Mesodermal cell (in vitro differentiated cells): Measurements from ENCODE around the gene WDR4.
"Not testable (repeated sequence)": the region's sequence is repeated elsewhere in the genome, so short reads cannot be mapped to it uniquely, and the experiment has no call there.

ENCODE experiments used
- H3K27ac ChIP-seq: 2 replicates; pipeline ENCODE4 v1.7.0; 2013; ENCODE audit warnings: mild to moderate bottlenecking, low read depth, low read length, moderate library complexity; ENCODE audit not compliant: severe bottlenecking
- H3K36me3 ChIP-seq: 2 replicates; pipeline ENCODE4 v1.7.1; 2013; ENCODE audit warnings: mild to moderate bottlenecking, low read length, moderate library complexity; ENCODE audit not compliant: control insufficient read depth, insufficient read depth
- H3K4me1 ChIP-seq: one replicate; pipeline ENCODE4 v1.7.1; 2013; ENCODE audit warnings: mild to moderate bottlenecking, low read length; ENCODE audit not compliant: insufficient read depth, control insufficient read depth, poor library complexity, severe bottlenecking
- H3K4me3 ChIP-seq: 2 replicates; pipeline ENCODE4 v1.7.0; 2013; ENCODE audit warnings: low read length, control low read depth, mild to moderate bottlenecking; ENCODE audit not compliant: insufficient read depth, poor library complexity, severe bottlenecking; ENCODE audit errors: extremely low read depth
- H3K9me3 ChIP-seq: 2 replicates; pipeline ENCODE4 v1.7.1; 2013; ENCODE audit warnings: mild to moderate bottlenecking, low read length, moderate library complexity; ENCODE audit not compliant: control insufficient read depth
- WGBS, 2 experiments: methylation state at CpG; one replicate each; pipeline ENCODE4 v1.1.5; 2013; ENCODE audit warnings: missing lambda C conversion rate in 2 of 2; ENCODE audit not compliant: insufficient coverage in 2 of 2; 5-methylcytosine and 5-hydroxymethylcytosine counted together

The WDR4 gene

DNA sequence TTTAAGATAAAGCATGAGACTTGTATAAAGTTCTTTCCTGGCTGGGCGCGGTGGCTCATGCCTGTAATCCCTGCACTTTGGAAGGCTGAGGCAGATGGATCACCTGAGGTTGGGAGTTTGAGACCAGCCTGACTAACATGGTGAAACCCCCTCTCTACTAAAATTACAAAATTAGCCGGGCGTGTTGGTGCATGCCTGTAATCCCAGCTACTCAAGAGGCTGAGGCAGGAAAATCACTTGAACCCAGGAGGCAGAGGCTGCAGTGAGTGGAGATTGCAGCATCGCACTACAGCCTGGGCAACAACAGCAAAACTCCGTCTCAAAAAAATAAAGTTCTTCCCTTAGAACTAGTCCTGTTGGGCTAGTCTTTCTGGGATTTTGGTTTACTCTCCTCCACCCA, 32.6 kb upstream of the WDR4 start:
- H3K27ac ChIP-seq, H3K4me3 ChIP-seq, H3K9me3 ChIP-seq, H3K4me1 ChIP-seq: not testable (repeated sequence)
- peaks cover 51% of the 10 kb centered on the region for H3K36me3 ChIP-seq
- 84% methylated on average over 3 of the region's 6 CpGs; no CpG with 5 or more reads in 1 of the 2 experiments for WGBS, 2 experiments

DNA sequence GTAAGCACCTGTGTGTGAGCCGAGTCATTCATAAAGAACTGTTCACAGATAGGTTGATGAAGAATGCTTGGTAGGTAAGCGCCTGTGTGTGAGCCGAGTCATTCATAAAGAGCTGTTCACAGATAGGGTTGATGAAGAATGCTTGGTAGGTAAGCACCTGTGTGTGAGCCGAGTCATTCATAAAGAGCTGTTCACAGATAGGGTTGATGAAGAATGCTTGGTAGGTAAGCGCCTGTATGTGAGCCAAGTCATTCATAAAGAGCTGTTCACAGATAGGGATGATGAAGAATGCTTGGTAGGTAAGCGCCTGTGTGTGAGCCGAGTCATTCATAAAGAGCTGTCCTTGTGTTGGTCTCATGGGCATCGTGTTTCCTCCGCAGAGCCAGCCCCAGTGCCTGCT, 29.1 kb upstream of the WDR4 start:
- peaks cover 81% of the 10 kb centered on the region for H3K36me3 ChIP-seq
- not testable (repeated sequence) for H3K4me3 ChIP-seq, H3K4me1 ChIP-seq, H3K27ac ChIP-seq, H3K9me3 ChIP-seq
- 95 to 99% methylated on average over 9 of the region's 9 CpGs for WGBS, 2 experiments

DNA sequence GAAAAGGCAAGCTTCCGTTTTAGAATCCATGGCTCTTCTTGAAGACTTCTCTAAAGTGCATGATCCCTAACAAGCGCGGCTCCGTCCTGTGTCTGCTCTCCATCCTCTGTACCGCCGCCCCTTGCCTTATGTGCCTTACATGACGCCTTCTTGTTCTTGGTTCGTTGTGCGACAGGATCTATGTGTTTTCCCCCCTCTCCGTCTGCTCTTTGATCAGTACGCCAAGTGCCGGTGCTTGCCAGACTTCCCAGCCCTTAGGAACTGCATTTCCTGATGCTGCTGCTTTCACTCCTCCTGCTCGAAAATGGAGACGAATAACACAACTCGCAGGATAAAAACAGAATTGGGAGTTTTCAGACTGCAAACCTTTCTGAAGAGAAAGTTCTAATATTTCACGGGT, 26.9 kb upstream of the WDR4 start:
- H3K9me3 ChIP-seq: no peaks in the 10 kb centered on the region

DNA sequence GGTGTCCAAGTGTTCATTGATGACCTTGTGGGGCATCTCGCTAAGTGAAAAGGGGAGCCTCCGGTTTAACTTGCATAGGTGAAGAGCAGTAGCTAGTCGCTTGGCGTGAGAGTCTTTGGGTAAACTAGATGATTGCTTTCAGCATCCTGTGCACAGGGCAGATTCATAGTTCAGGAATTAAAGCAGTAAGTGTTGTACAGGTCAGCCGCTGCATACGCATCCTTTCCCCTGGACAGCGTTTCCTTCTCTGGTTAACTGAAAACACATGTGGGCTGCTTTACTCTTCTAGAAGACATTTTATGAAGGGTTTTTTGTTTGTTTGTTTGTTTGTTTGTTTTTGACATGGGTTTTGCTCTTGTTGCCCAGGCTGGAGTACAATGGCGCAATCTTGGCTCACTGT, 25.9 kb upstream of the WDR4 start:
- Histone ChIP-seq H3K4me3 (no peak overlapping the region), H3K36me3 (peaks cover 86% of the 10 kb centered on the region), H3K27ac (no peak overlapping the region), H3K9me3 (no peaks in the 10 kb centered on the region), H3K4me1 (no peaks in the 10 kb centered on the region)
- WGBS, 2 experiments: 96 to 97% methylated on average over 7 to 8 of the region's 8 CpGs

More for the DNA sequence above, 26.9 kb upstream of the WDR4 start:
- Histone ChIP-seq H3K27ac (no peak overlapping the region), H3K4me3 (no peak overlapping the region), H3K4me1 (no peaks in the 10 kb centered on the region), H3K36me3 (peaks cover 83% of the 10 kb centered on the region)
- 95 to 96% methylated on average over 16 of the region's 16 CpGs for WGBS, 2 experiments

DNA sequence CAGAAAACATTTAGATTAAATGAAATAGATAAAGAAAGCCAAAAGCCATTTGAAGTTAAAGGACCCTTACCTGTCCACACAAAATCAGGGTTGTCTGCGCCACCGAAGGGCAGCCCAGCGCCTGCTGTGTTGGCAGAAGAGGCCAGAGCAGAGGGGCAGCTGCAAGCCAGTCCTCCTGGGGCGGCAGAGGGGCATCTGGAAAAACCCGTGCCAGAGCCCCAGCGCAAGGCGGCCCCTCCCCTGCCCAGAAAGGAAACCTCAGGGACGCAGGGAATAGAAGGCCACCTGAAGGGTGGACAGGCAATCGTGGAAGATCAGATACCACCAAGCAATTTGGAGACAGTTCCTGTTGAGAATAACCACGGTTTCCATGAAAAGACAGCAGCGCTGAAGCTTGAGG, 24.5 kb upstream of the WDR4 start:
- Histone ChIP-seq H3K27ac (no peak overlapping the region), H3K36me3 (peaks cover 87% of the 10 kb centered on the region), H3K4me3 (no peak overlapping the region), H3K4me1 (no peaks in the 10 kb centered on the region), H3K9me3 (no peaks in the 10 kb centered on the region)
- 95 to 98% methylated on average over 8 to 11 of the region's 11 CpGs for WGBS, 2 experiments

DNA sequence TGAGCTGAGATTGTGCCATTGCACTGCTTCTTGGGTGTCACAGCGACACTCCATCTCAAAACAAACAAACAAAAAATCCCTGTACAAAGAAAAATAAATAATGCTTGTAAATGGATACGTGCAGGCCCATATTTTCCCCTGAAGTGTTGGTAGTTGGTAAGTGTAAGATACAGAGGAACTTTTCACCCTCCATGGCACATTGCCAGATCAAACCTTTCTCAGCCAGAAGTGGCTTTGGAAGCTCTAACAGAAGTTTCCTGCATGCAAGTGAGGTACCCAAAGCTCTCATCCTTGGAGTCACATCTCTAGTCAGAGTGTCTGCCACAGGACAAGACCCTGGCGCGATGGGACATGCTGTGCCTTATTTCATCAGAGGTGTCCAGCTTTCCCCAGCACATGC, 21.1 kb upstream of the WDR4 start:
- no peaks in the 10 kb centered on the region for H3K4me1 ChIP-seq
- H3K4me3 ChIP-seq: no peak overlapping the region
- H3K9me3 ChIP-seq: no peaks in the 10 kb centered on the region
- H3K27ac ChIP-seq: no peak overlapping the region
- H3K36me3 ChIP-seq: peaks cover 84% of the 10 kb centered on the region
- 89 to 100% methylated on average over 2 of the region's 4 CpGs for WGBS, 2 experiments

DNA sequence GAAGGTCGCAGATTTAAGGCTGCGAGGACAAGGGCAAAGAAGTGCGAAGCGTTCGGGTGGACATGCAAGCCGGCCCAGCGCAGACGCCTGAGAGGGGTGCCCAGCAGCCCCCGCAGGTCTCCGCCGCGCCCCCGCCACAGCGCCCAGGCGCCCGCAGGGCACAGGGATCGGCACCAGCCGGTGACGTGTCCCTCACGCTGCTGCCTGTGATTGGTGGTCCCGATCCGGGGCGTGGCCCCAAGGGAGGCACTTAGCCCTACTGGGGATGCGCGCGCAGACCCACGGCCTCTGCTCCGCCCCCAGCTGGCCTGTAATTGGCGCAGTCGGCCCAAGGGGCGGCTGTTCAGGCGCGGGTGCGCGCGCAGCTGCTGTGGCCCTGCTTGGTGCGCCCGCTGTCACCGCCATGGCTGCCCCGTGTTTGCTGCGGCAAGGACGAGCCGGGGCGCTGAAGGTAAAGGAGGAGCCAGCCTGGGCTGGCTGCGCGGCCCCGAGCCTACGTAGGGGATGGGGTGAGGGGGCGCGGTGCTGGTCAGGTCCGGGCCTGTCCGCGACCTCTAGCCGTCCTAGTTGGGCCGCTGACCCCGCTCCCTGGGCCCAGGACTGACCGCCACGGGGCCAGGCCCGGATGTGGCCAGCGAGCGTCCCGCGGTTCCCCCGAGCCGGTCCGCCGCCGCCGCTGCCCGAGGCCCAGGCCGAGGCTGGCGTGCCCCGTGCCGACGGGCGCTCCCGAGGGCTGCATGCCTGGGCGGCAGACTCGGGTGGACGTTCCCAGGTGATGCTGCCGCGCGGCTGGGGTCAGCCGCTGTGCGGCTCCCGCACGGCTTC, 13.8 kb upstream of the WDR4 start, which contains the start of gene NDUFV3:
TSS of gene NDUFV3 (plus strand) at position 379 of the 825 bp plus-strand sequence. CDS start at position 404, 25 bp downstream.
- no peaks in the 10 kb centered on the region for H3K4me1 ChIP-seq
- peak within 1 kb of the TSS; percentile 91 for H3K4me3 ChIP-seq
- 0% methylated on average over 61 to 79 of the region's 87 CpGs for WGBS, 2 experiments
- peak within 1 kb of the TSS; percentile 91 for H3K27ac ChIP-seq
- H3K9me3 ChIP-seq: no peaks in the 10 kb centered on the region
- peaks cover 21% of the 10 kb centered on the region for H3K36me3 ChIP-seq

DNA sequence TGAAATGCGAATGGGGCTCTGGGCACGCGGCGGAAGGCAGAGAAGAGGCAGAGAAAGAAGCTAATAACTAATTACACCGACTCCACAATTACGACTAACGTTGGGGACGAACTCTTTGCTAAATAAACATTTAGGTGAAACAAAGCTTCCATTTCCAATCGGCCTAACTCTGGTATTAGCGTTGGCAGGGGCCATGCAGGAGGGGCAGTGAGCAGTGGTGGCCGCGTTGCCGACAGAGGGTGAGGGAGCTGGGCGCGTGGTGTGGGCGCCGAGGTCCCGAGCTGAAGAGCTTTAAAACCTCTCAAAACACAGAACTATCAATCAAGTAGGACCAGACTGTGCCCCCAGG, 13.2 kb upstream of the WDR4 start:
- WGBS, 2 experiments: 44 to 57% methylated on average over 7 to 10 of the region's 18 CpGs
- no peaks in the 10 kb centered on the region for H3K9me3 ChIP-seq
- H3K27ac ChIP-seq: peak overlapping the region; percentile 82
- H3K36me3 ChIP-seq: peaks cover 16% of the 10 kb centered on the region
- no peaks in the 10 kb centered on the region for H3K4me1 ChIP-seq
- peak overlapping the region; percentile 91 for H3K4me3 ChIP-seq

DNA sequence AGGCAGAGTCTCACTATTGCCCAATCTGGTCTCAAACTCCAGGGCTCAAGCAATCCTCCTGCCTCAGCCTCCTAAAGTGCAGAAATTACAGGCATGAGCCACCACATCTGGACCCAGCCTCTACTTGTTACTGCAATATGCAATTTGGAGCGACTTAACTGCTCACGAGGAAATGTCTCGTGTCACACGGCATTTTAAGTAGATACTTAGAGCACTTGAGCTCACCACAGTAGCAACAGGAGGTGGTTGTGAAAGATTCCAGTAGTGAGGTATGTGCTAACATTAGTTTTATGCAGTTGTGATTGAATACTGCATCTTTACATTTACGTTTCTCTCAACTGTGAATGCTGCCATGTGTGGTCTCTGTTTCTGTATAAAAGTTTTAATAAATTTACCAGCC, 8.0 kb upstream of the WDR4 start:
- no peaks in the 10 kb centered on the region for H3K4me1 ChIP-seq
- 93 to 96% methylated on average over 3 of the region's 5 CpGs for WGBS, 2 experiments
- H3K27ac ChIP-seq: no peak overlapping the region
- no peak overlapping the region for H3K4me3 ChIP-seq
- H3K9me3 ChIP-seq: no peaks in the 10 kb centered on the region
- no peaks in the 10 kb centered on the region for H3K36me3 ChIP-seq

DNA sequence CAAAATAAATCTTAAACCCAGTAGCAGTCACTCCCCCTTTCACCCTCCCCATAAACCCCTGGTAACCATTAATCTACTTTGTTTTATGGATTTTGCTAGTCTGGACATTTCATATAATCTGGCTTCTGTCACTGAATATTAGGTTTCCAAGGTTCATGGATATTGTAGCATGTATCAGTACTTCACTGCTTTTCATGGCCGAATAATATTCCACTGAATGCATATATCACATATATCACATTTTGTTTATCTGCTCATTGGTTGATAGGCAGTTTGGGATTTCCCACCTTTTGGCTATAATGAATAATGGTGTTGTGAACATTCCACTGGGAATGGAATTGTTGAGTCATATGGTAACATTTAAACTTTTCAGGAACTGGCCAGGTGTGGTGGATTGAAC, 4.6 kb upstream of the WDR4 start:
- no CpG with 5 or more reads among the region's 1 CpG for WGBS, 2 experiments

DNA sequence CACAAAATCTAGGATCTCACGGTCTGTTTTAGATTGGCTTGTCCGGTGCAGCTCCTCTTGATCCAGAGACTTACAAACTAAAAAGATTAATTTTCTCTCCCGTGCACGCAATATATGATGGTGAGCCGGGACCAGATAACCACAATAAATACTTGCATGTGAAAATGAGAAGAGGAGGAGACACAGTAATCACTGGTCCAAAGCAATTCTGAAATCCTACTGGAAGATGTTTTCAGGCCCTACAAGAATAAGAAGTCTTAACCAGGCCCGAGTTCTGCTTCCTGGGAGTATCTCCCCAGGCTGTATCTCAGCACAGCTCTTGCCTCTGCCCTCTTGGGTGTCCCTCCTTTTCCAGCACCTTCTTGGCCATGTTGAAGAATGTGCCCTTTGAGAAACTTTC, 1.0 kb upstream of the WDR4 start:
- Histone ChIP-seq H3K4me1 (no peaks in the 10 kb centered on the region), H3K4me3 (peak overlapping the region; percentile 77), H3K27ac (no peak overlapping the region), H3K36me3 (peaks cover 12% of the 10 kb centered on the region), H3K9me3 (no peaks in the 10 kb centered on the region)
- 94 to 97% methylated on average over 2 to 3 of the region's 6 CpGs for WGBS, 2 experiments

More for the DNA sequence above, 4.6 kb upstream of the WDR4 start:
- Histone ChIP-seq H3K36me3 (no peaks in the 10 kb centered on the region), H3K27ac (no peak overlapping the region), H3K4me3 (no peak overlapping the region), H3K4me1 (no peaks in the 10 kb centered on the region), H3K9me3 (no peaks in the 10 kb centered on the region)
